Left lobe of liver (tissue), 2 donors: ENCODE measurements around the gene SLC9A1. TPM values are rescaled to one million over a fixed set of nuclear protein-coding genes. Genes with fewer than 3 reads are reported as not detected.
A peak's percentile ranks its signal among the peaks of the same experiment; 100 is the strongest.

Experiments used
- ATAC-seq: fragments of 200-7000 bp; cut with Tn5 transposase; one replicate; pipeline ENCODE4 v1.9.1; 2020; ENCODE audit warnings: mild to moderate bottlenecking, moderate library complexity
- DNase-seq: peaks from one replicate; pipeline ENCODE4 v3.0.0-alpha.2; 2020; ENCODE audit warnings: low spot score
- total RNA-seq: library from RNA; stranded (reverse); gene quantifications from one replicate; pipeline ENCODE4 v1.2.1, GENCODE V29; 2021
- donor health status: DM: no; HTN: no; CAD: no; lungs with moderate emphysema.
- donor health status: DM: no; HTN: yes; CAD: no.

SLC9A1 gene
- total RNA-seq, 1 donor from 2014 or later = 2.7 TPM

DNA sequence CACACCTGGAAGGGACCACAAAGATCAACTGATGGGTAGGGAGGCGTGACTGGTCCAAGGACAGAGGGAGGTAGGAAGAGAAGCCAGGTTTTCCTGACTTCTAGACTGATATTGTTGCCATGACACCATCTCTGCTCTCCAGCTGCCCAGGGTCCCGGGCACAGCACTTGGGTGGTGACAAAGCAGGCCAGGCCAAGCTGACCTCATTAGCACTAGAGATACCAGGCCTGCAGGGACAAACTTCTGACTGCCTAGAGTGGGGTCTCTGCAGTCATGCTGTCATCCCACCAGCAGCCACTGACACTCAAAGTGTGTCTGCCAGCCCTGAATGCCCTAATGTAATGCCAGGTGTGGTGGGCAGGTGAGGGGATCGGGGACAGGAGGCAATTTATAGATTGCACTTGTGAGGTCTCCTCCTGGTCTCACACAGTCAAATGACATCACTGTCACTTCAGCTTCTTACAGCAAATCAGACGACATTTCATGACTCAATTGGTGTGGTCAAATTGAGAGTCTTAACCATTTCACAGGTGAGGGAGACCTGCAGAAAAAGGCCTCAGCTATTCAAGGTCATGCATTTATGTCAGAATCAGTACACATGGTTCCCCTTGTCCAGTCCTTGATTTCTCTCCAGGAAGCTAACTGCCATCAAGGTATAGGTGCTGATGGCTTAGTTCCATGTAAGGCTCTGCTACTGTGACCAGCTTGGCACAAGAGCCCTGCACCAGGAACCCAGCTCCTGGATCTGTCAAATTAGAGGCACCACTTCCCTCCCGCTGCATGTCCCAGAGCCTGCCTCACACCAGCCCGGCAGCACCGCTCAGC is 2.7 kb downstream of the SLC9A1 start:
- ATAC-seq (peak; percentile 10), DNase-seq (no peak)

DNA sequence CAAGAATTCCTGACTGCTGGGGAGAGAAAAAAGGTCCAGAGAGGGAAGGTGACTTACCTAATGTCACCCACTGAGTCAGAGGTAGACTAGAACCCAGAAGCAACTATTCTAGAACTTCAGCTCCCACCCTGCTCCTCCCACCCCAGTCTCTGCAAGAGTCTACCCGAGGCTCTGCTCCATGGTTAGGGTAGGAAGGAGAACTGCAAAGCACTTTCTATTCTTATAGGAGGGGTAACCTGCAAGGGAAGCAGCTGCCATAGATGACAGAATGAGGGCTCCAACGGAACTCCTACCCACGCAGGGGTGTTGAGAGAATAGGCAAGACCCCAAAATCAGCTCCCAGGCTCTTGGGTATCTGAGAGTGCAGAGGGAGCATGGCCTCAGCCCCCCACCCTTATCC is 4.3 kb downstream of the SLC9A1 start:
- ATAC-seq (no peak), DNase-seq (no peak)

DNA sequence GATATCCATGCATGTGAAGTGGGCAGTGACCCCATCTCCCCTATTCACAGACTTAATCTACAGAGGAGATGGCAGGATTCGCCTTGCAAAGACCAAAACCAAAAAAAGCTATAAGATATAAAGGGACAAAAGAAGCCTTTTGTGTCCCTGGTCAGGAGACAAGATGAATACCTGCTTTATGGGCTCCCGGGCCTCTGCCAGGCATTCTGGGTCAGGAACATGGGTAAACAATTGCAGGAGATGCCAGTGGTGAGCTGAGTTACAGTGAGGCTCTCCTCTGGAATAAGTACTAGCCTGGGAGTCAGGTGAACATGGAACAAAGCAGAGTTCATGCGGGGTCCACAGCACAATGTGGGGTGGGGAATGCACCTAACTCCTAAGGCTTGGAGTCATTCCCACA is 4.7 kb downstream of the SLC9A1 start:
- ATAC-seq (no peak), DNase-seq (no peak)

DNA sequence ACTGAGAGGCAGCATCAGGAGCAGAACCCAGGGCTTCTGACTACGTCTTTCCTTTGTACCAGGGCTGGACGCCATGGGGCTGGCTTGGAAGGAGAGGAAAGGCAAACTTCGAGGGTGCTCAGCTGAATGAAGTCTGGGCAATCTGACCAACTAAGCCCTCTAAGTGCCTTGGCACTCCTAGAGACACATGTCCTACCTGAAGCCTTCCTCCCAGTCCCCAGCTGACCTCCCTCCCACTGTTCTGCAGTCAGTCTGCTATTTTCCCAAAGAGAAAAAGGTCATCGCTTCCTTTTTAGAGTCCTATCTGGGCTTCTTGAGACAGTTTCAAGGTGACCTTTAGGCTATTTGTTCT is 5.2 kb downstream of the SLC9A1 start:
- ATAC-seq (no peak), DNase-seq (no peak)

DNA sequence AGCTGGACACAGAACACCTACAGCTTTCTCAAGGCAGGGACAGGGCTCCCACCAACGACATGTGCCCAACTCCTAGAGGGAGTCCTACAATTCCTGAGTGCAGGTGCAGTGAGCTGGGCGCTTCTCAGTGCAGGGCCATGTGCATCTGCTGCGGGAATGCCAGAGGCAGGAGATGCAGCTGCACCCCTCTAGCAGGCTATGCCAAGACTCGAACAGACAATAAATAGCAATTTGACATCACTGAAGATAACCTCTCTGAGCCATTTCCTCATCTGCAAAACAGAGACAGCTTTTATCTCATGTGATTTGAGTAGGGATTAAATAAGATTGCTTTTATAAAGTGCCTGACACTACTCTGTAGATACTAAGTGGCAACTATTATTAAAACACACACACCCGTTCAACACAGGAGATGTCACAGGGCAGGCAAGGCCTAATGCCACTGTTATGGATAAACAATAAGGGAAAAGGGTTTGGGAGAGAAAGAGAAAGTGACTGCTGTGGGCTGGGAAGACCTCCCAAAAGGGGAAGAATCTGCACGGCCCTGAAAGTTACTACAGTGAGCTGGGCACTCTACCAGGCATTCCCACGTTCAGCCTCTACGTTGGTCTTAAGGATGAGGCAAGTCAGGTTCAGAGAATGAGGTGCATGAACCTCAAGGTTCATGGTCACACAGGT is 5.7 kb downstream of the SLC9A1 start:
- ATAC-seq (no peak), DNase-seq (no peak)

DNA sequence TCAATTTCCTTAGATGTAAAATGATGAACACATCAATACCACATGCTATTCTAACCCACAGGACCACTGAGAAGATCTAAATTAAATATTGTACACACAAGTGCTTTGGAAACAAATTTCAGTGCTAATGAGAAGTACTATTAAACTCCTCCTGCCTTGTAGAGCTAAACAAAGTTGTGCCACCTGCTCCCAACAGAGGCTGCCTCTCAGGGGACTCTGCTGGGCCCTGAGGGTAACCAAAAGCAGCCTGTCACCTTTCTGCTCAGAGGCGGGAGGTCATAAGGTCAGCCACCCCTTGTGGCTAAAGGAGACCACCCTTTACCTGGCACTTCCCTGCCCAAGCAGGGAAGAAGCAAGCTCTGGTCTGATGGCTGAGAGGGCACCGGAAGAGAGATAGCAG is 6.3 kb downstream of the SLC9A1 start:
- DNase-seq = no peak
- no peak for ATAC-seq

DNA sequence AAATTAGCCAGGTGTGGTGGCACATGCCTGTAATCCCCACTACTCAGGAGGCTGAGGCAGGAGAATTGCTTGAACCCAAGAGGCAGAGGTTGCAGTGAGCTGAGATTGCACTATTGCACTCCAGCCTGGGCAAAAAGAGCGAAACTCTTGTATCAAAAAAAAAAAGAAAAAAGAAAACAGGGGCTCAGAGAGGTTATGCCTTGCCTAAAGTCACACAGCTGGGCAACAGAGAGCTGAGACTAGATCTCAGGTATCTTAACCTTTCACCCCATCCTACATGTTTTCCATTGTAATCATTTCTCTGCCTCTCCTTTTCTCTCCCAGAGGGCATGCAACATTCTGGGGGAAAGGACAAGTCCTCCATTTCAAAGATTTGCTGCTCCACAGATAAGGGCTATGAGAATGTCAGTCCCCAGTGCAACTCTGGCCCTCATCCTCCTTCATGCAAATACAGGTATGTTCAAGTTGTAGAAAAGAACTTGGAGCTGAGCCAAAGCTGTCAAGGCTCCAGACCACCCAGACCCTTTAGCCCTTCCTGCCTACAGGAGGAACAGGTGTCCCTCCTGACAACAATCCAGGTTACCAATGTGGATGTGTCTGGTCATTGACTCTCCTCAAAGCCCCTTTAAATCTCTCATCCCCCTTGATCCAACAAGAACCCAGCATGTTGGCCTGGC is 6.9 kb downstream of the SLC9A1 start:
- DNase-seq = no peak
- no peak for ATAC-seq

DNA sequence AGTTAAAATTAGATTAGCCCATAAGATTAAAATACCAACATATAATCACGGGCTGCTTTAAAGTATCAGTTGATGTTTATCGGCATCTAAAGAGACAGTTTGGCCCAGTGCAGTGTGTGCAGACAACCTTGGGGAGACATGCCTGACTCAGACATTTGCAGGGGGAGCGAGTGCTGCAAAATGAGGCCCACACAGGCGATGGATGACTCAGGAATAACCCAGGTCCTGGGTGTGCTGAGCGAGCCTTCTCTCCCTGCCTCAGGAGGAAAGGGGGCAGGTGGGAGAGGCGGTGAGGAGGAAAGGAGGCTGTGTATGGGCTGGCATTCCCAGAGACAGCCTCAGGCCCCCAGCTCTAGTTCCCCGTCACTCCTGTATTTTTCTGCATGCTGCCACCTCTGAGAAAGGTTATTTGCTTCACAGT is 9.0 kb downstream of the SLC9A1 start:
- ATAC-seq (no peak), DNase-seq (no peak)

DNA sequence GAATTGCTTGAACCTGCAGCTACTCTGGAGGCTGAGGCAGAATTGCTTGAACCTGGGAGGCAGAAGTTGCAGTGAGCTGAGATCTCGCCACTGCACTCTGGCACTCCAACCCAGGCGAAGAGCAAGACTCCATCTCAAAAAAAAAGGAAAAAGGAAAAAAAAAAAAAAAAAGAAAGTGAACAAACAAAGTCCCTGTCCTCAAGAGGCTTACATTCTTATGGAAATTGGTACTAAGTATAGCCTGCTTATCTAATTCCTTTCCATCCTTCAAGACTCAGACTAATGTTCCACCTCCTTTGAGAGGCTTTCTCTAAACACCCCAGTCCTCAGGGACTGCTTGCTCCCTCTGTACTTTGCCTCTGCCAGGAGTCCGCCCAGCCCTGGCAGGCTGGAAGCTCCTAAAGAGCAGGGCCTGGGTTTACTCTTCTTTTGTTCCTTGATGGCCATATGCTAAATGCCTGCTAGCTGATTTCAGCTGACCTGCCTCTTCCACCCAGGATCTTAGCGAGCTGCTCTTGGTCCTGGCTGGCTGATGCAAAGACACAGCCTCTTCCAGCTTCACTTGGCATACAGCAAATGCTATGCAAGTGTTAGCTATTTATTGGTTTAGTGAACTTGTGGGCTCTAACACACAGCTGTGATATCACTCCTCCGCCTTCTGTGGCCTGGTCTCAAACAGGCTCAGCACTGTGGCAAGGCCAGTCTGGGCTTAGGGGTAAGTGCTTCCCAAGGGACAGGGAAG is 9.8 kb downstream of the SLC9A1 start:
- ATAC-seq (no peak), DNase-seq (no peak)

DNA sequence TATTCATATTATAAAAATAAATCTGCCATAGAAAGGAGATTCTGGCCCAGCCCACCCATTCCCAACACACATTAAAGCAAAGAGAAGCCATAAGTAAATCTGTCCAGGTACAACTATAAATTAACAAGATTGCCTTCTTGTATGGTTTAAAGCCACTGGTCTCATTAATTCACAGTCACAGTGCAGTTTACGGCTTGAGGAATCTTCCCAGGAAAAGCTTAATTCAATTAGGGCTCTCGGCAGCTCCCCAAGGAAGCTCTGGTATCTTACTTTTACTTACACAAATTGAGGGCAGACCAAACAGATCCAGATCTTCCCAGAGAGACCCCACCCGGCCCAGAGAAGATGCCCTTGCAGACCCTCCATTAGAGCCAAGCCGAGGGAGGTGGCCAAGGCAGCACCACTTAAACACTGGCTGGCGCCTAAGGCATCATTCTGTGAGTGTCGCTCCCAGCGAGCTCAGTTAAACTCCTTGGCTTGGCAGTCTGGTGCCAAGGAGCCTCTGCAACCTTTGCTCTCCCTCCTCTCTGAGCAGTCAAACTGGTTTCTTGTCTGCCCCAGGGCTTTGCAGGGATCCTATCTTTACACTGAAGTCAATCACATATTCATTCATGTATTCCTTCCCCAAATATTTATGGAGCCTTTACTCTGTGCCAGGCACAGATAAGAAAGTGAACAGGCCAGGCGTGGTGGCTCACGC is 10.7 kb downstream of the SLC9A1 start:
- no peak for ATAC-seq
- no peak for DNase-seq

DNA sequence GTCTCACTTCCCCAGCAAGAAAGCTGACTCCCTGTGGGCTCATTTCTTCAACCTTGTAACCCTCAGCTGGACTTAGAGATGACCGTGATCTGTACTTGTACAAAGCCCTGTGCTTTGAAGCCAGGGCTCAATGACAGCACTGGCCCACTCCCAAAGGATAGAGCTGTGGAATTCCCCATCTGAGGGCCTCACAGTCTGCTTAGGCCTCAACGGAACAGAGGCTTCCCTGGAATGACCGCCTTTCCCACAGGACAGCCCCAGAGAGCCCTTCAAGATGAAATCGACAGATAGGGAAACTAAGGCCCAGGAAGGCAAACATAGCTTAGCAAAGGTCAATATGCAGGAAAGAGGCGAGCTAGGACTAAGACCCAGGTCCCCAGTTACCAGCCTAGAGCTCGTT is 11.5 kb downstream of the SLC9A1 start:
- no peak for ATAC-seq
- DNase-seq = no peak

DNA sequence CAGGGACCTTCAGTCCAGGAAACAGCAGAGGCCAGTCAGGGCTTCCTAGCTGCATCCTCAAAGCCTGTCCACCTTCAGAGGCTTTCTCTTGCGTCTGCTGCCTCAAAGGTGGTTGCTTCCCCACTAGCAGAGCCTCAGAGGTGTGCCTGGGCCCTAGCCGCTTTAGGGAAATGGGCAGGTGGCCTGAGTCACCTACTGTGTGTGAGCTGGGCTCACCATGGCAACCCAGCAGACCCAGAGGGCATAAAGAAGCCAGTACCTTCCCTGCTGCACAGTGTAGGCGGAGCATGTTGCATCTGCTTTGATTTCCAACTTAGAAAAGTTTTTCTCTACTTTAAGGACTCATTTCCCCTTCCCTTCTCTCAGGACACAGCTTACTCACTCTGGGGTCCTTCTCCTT is 12.5 kb downstream of the SLC9A1 start:
- ATAC-seq (no peak), DNase-seq (no peak)

DNA sequence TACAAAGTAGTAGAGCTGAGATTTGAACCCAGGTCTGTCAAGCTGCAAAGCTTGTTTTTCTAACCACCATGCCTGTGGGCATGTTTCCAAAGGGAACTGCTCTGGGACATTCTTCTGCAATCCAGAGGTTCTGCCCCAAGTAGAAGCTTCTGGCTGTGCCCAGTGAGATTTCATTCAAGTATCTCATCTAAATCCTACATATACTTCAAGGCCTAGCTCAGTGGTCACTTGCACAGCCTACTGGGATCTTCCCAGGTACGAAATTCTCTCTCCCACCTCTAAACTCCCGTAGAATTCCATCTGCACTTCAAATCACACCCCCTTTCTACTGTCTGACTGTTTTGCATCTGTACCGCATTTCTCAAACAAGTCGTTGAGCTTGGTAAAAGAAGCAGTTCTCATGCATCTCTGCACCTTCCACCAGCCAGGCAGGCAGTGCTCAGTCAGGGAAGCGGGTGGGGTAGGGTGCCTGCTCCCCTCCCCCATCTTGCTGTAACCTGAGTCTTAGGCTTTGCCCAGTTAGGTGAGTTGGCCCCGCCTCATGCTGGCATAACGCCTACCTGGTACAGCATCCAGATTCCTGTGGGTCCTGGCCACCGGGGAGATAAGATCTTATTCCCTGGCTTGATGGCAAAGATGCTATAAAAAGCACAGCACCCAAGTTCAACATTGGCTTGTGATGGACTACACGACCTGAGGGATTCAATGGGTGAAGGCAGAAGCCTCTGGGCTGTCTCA is 13.5 kb downstream of the SLC9A1 start:
- no peak for DNase-seq
- ATAC-seq = peak; percentile 35

DNA sequence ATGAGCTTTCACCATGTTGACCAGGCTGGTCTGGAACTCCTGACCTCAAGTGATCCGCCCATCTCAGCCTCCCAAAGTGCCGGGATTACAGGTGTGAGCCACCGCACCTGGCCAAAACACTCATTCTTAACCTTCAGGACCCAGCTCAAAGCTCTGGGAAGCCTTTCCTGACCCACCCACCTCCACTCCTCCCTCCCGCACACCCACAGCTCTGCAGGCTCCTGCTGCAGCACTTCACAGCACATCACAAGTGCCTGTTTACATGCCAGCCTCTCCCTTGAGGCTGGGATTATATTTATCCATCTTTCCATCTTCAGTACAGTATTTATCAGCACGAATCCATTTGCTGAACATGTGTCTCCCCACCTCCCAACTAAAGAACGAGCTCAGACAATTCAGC is 14.9 kb downstream of the SLC9A1 start:
- DNase-seq (no peak), ATAC-seq (no peak)

DNA sequence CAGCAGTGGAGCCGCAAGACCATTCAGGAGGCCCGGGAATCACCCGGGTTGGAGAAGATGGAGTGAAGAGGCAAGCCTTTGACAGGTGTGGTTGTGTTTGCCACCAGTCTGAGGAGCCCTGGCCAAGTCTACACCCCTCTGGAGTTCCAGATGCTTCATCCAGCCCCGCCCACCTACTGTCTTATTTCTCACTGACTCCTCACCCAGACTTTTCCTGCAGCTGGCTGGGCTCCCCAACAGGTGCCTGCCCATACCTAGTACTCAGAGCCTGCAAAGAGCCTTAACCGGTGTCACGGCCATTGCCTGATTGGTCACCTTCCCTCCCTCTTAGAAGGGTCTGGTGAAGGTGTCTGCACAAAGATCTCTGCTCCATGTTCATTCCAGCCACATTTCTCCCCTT is 16.0 kb downstream of the SLC9A1 start:
- DNase-seq = no peak
- no peak for ATAC-seq

DNA sequence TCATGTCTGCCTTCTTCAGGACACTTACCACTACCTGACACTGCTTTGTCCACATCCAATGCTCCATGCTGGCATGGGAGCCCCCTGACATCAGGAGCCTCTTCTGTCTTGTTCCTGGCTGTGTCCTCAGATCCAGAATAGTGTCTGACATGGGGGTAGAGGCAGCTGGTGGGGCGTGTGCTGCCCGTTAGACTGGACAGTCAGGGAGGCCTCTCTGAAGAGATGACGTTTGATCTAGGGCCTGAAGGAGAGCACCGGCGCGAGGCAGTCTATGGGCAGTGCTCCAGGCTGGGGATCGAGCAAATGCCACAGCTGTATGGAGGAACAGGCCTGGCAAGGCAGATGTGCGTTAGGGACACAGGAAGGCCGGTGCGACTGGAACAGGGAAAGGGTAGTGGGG is 16.6 kb downstream of the SLC9A1 start:
- DNase-seq (no peak), ATAC-seq (no peak)

DNA sequence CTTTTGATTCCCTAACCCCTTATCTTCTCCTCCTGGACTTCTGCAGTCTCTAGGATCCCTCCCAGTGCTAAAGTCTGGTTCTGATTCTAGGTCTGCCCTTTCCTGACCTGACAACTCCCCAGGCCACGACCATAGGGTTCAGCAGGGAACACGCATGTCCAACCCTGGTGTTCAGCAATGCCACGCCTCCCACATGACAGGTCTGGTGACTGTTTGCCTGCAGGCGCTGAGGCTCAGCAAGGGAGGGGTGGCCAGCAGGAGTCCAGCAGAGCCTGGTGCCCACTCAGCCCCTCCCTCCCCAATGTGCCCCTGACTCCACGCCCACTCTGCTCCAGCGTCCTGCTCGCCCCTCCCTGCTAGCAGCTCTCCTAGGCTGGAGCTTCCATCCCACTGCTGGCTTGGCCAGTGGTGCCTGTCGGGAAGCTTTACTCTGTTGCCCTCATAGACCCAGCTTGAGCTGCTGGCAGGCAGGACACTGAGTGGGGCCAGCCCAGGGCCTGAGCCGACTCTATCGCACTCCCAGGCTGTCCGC is 17.3 kb downstream of the SLC9A1 start:
- ATAC-seq = peak; percentile 43

DNA sequence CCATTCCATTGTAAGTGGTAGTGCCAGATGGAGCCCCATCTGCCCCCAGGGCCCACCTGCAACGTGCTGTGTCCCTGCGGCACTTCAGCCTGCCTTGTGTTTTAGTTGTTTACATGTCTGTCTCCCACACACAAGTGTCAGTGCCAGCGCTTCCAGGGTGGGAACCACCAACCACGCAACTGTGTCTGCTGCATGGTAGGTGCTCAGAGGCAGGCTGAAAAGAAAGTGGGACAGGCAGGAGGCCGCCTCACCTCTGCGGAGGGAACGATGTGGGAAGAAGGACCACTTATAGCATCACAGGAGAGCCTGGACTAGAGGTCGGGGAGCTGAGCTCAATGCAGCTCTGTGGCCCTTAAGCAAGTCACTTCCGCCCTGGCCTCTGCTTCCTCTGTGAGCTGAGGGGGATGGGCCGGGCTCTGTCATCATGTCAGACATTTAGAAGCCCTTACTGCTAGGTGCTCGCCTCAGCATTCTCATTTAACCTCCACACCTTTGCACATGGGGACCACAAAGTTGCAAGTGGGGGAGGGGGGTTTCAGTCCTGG is 17.9 kb downstream of the SLC9A1 start:
- peak; percentile 55 for ATAC-seq
- DNase-seq = no peak

More for the DNA sequence above, 17.3 kb downstream of the SLC9A1 start:
- DNase-seq = no peak

DNA sequence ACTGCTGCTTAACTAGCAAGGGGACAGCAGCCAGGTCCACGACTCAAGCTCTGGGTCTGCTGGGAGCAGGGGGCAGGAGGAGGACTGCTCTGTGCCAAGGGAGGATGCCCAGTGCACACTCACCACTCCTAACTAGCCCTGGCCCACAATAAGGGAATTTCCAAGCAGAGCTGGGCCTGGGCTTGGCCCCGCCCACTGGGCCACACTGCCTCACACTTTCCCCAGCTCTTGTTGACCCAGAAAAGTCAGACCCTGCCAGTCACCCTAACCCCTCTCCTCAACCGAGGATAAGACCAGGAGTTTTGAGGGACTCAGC is 18.7 kb downstream of the SLC9A1 start:
- ATAC-seq (no peak), DNase-seq (no peak)
